HepG2 (cell line): ENCODE results near the gene PRICKLE2. TPM values are rescaled to one million over a fixed set of nuclear protein-coding genes. Genes with fewer than 3 reads are reported as not detected.

ENCODE experiments used
- ATAC-seq: fragments of 200-7000 bp; cut with Tn5 transposase; 3 replicates; pipeline ENCODE4 v1.9.1; 2020; ENCODE audit warnings: mild to moderate bottlenecking, moderate library complexity
- BruUV-seq: library from RNA; stranded (reverse); fragments of 400-500 nt; replicated peaks from 2 replicates; lab custom pipeline; 2021; lab: Mats Ljungman, UMichigan
- CTCF ChIA-PET: fragments of 300-600 bp; formaldehyde crosslinking; extraction: SDS; loops from one replicate; lab custom pipeline; 2021; ENCODE audit warnings: low total read pairs, inconsistent platforms, low intra/inter-chr PET ratio; lab: Yijun Ruan, JAX
- POLR2A ChIA-PET: fragments of 350-600 bp; sonication (Branson Sonifier 250); formaldehyde crosslinking; loops from one replicate; lab custom pipeline; 2020; ENCODE audit warnings: antibody characterized with exemption, inconsistent platforms; lab: Yijun Ruan, JAX
- DNase-seq: peaks from one replicate; pipeline ENCODE4 v3.0.0-alpha.2; 2015; ENCODE audit warnings: low spot score
- FAIRE-seq: peaks from 3 replicates; lab custom pipeline; 2011; peaks lifted over from hg19 to GRCh38; lab: Jason Lieb, UNC
- H2AFZ ChIP-seq: one replicate; pipeline ENCODE4 v1.6.1; 2011; ENCODE audit warnings: low read length, inconsistent platforms
- H3K27ac ChIP-seq: fragments of 300-600 bp; 3 replicates; pipeline ENCODE4 v1.8.0; 2011; ENCODE audit warnings: mixed run types, mild to moderate bottlenecking, mixed read lengths, low read length, inconsistent platforms; ENCODE audit not compliant: insufficient read depth; ENCODE audit errors: extremely low read length
- H3K27me3 ChIP-seq, 2 experiments: fragments of 200-600 bp in 1 of 2; 2 replicates in 1 of 2; 3 replicates in 1 of 2; pipeline versions ENCODE4 v1.6.0 to v1.8.0; 2011; ENCODE audit warnings: low read length in 2 of 2, mild to moderate bottlenecking in 2 of 2, moderate library complexity in 2 of 2, inconsistent platforms in 1 of 2; ENCODE audit not compliant: insufficient read depth in 2 of 2, control insufficient read depth in 1 of 2
- H3K36me3 ChIP-seq, 2 experiments: fragments of 200-600 bp in 1 of 2; replicated peaks in 1 of 2; 2 replicates in 1 of 2; 3 replicates in 1 of 2; pipeline versions ENCODE4 v1.5.1 to v1.8.0; 2011; ENCODE audit warnings: low read length in 2 of 2, inconsistent platforms in 1 of 2; ENCODE audit not compliant: insufficient read depth in 2 of 2, control insufficient read depth in 1 of 2
- H3K4me1 ChIP-seq: 2 replicates; pipeline ENCODE4 v1.5.1; 2012; ENCODE audit warnings: low read length, inconsistent platforms; ENCODE audit not compliant: insufficient read depth
- H3K4me2 ChIP-seq: 2 replicates; pipeline ENCODE4 v1.6.0; 2011; ENCODE audit warnings: low read depth, low read length, inconsistent platforms
- H3K4me3 ChIP-seq, 3 experiments: fragments of 200-600 bp in 1 of 3; sonication (generic), shearing (Covaris generic) in 1 of 3; replicated peaks in 1 of 3; 2 replicates each; pipeline ENCODE4 v1.5.1; 2011 to 2016; ENCODE audit warnings: low read length in 3 of 3, inconsistent platforms in 2 of 3, low read depth in 2 of 3, mild to moderate bottlenecking in 2 of 3, control low read depth in 1 of 3, mixed read lengths in 1 of 3; ENCODE audit not compliant: insufficient read depth in 1 of 3
- H3K79me2 ChIP-seq: one replicate; pipeline ENCODE4 v1.6.1; 2011; ENCODE audit warnings: low read length, inconsistent platforms; ENCODE audit not compliant: insufficient read depth
- H3K9ac ChIP-seq: 2 replicates; pipeline ENCODE4 v1.6.0; 2011; ENCODE audit warnings: mild to moderate bottlenecking, low read depth, low read length, inconsistent platforms; ENCODE audit not compliant: insufficient read depth
- H3K9me3 ChIP-seq: 2 replicates; pipeline ENCODE4 v1.5.1; 2012; ENCODE audit warnings: mild to moderate bottlenecking, low read length
- H4K20me1 ChIP-seq: 2 replicates; pipeline ENCODE4 v1.6.0; 2011; ENCODE audit warnings: inconsistent platforms, mild to moderate bottlenecking, low read length, moderate library complexity; ENCODE audit not compliant: insufficient read depth
- CCDC6 ChIP-seq: sonication (generic); formaldehyde crosslinking; IDR thresholded peaks from 2 replicates; pipeline ENCODE4 v1.8.1; 2022; ENCODE audit warnings: mild to moderate bottlenecking, missing genetic modification reagents, moderate library complexity
- CEBPG ChIP-seq: IDR thresholded peaks from 2 replicates; pipeline ENCODE4 v1.6.1; 2016
- DNMT1 ChIP-seq: sonication (generic); formaldehyde crosslinking; IDR thresholded peaks from 2 replicates; pipeline ENCODE4 v1.5.1; 2020; ENCODE audit warnings: mild to moderate bottlenecking, missing genetic modification reagents
- EEA1 ChIP-seq: sonication (generic); formaldehyde crosslinking; IDR thresholded peaks from 2 replicates; pipeline ENCODE4 v1.5.1; 2020; ENCODE audit warnings: mild to moderate bottlenecking, missing genetic modification reagents, borderline replicate concordance
- KLF12 ChIP-seq: sonication (generic); formaldehyde crosslinking; IDR thresholded peaks from 2 replicates; pipeline ENCODE4 v1.4.0; 2020; ENCODE audit warnings: missing genetic modification reagents, borderline replicate concordance
- NFKB2 ChIP-seq: sonication (generic); formaldehyde crosslinking; IDR thresholded peaks from 2 replicates; pipeline ENCODE4 v1.4.0; 2020; ENCODE audit warnings: missing genetic modification reagents, borderline replicate concordance
- REXO4 ChIP-seq: sonication (generic); formaldehyde crosslinking; IDR thresholded peaks from 2 replicates; pipeline ENCODE4 v1.8.0; 2022; ENCODE audit warnings: missing genetic modification reagents, mild to moderate bottlenecking, borderline replicate concordance
- SMC3 ChIP-seq: IDR thresholded peaks from 2 replicates; pipeline ENCODE4 v1.6.1; 2011; ENCODE audit warnings: low read length, improper control_type of control experiment
- TCF7 ChIP-seq: sonication (generic); IDR thresholded peaks from 2 replicates; pipeline ENCODE4 v1.6.1; 2016; ENCODE audit warnings: antibody characterized with exemption, low read depth
- ZBTB42 ChIP-seq: sonication (generic); formaldehyde crosslinking; IDR thresholded peaks from 2 replicates; pipeline ENCODE4 v1.5.0; 2020; ENCODE audit warnings: mild to moderate bottlenecking, missing genetic modification reagents
- ZNF292 ChIP-seq: sonication (generic); formaldehyde crosslinking; IDR thresholded peaks from 2 replicates; pipeline ENCODE4 v1.8.1; 2022; ENCODE audit warnings: mild to moderate bottlenecking, low read depth, missing genetic modification reagents, borderline replicate concordance
- ZNF296 ChIP-seq: sonication (generic); formaldehyde crosslinking; conservative IDR thresholded peaks from 2 replicates; pipeline ENCODE4 v1.5.0; 2020; ENCODE audit warnings: mild to moderate bottlenecking, missing genetic modification reagents
- WGBS: methylation state at CpG from one replicate; pipeline ENCODE4 v1.1.6; 2017; ENCODE audit warnings: low lambda C conversion rate; 5-methylcytosine and 5-hydroxymethylcytosine counted together
- in situ Hi-C: cut with HindIII; loops from 2 replicates; pipeline ENCODE4 v1.10.0; 2017; ENCODE audit warnings: low pct_unique_long_range_greater_than_20kb; ENCODE audit not compliant: extremely low pct_ligation_motif_present
- intact Hi-C: fragments of 100-400 bp; cut with micrococcal nuclease; formaldehyde crosslinking; loops from one replicate; pipeline ENCODE4 v1.10.0; 2022; ENCODE audit not compliant: unreplicated experiment
- polyA plus RNA-seq, 8 experiments: library from polyadenylated mRNA; depleted of rRNA in 3 of 8; stranded (reverse) in 7 of 8; unstranded in 1 of 8; fragments of >200 nt; fragmentation: Illumina TruSeq in 4 of 8; extraction: Trizol in 4 of 8; gene quantifications; 2 replicates each; pipeline versions ENCODE4 v1.2.1 to v1.2.3, GENCODE V29; 2011 to 2016; ENCODE audit warnings: low read depth in 4 of 8, missing spikeins in 1 of 8, mixed read lengths in 1 of 8; ENCODE audit not compliant: insufficient read depth in 1 of 8
- total RNA-seq, 5 experiments: library from RNA; depleted of rRNA; stranded (reverse); fragments of >200 nt; fragmentation: Illumina TruSeq; extraction: Trizol; gene quantifications; 2 replicates each; pipeline ENCODE4 v1.2.3, GENCODE V29; 2016; ENCODE audit warnings: low read depth in 1 of 5
- TF ChIP-seq, protein P1 (sequence below): sonication (generic); formaldehyde crosslinking; IDR thresholded peaks from 2 replicates; pipeline ENCODE4 v1.4.0; 2020; ENCODE audit warnings: missing genetic modification reagents, borderline replicate concordance
- TF ChIP-seq, protein P2 (sequence below): sonication (generic); formaldehyde crosslinking; IDR thresholded peaks from 2 replicates; pipeline ENCODE4 v1.5.0; 2020; ENCODE audit warnings: mild to moderate bottlenecking, missing genetic modification reagents, moderate library complexity
- TF ChIP-seq, protein P3 (sequence below): sonication (generic); formaldehyde crosslinking; IDR thresholded peaks from 2 replicates; pipeline ENCODE4 v1.5.1; 2020; ENCODE audit warnings: mild to moderate bottlenecking, moderate library complexity, missing genetic modification reagents

PRICKLE2 gene
- total and polyA plus RNA-seq, 2 of the 13 experiments (the other 11 are each of a cell fraction or from before 2014, with no cell fraction given), result 0.01 to 0.07 TPM

DNA sequence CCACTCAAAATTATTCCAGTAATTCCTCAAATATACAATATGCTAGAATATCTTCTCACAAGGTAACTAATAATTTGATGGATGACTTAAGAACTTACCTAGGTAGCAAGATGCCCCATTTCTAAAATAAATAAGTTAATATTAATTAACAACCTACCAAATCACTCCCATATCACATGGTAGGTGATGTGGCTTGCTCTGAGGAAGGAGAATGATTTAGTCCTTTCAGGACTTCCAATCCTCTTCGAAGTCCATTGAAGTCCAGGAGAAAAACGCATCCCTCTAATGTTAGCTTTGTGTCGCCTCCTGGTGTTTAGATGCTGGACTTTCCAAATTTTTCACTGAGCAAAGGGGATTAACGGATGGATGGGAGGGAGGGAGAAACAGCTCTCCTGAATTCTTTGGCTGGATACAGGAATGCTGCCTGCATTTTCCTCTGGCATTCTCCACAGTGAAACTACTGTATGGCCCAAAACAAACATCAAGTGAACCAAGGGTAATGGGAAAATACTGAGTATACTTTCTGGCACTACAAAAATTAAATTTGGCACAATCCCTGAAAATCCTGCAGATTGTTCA is 58.6 kb downstream of the PRICKLE2 start:
- H3K27me3 ChIP-seq, result no peaks in the 10 kb centered on the region
- H3K9me3 ChIP-seq, result no peaks in the 10 kb centered on the region
- WGBS, result 28% methylated on average over 4 of the region's 4 CpGs
- no TSS peak for BruUV-seq
- no peak overlapping the region for H2AFZ ChIP-seq
- no peak overlapping the region for H3K9ac ChIP-seq
- no peak overlapping the region for H3K4me3 ChIP-seq
- peak; percentile 26 for DNase-seq
- H3K27ac ChIP-seq, result no peak overlapping the region
- H3K4me2 ChIP-seq, result no peak overlapping the region
- no peaks in the 10 kb centered on the region for H3K36me3 ChIP-seq
- in situ Hi-C loops, result loop anchor here (5.0 kb wide), 1 partner anchor 134 kb away; no protein-coding TSS in a partner anchor
- peaks cover 2% of the 10 kb centered on the region for H3K4me1 ChIP-seq
- CTCF ChIA-PET, result interaction anchor here (2.2 kb wide), 1 partner anchor 136 kb away, joined by 14 read pairs; no protein-coding TSS in a partner anchor
- ATAC-seq, result peak; percentile 33; the same call in 1 of the 3 replicates
- intact Hi-C loops, result loop anchor here (1.0 to 5.0 kb wide), 2 partner anchors 136 to 316 kb away; no protein-coding TSS in a partner anchor
- no peaks in the 10 kb centered on the region for H3K79me2 ChIP-seq
- H4K20me1 ChIP-seq, result no peaks in the 10 kb centered on the region
- POLR2A ChIA-PET, result no interaction called here
- FAIRE-seq, result peak; percentile 21
- TF ChIP-seq CEBPG (CRISPR knock-in tag), result no peak
- TF ChIP-seq, protein P1, sequence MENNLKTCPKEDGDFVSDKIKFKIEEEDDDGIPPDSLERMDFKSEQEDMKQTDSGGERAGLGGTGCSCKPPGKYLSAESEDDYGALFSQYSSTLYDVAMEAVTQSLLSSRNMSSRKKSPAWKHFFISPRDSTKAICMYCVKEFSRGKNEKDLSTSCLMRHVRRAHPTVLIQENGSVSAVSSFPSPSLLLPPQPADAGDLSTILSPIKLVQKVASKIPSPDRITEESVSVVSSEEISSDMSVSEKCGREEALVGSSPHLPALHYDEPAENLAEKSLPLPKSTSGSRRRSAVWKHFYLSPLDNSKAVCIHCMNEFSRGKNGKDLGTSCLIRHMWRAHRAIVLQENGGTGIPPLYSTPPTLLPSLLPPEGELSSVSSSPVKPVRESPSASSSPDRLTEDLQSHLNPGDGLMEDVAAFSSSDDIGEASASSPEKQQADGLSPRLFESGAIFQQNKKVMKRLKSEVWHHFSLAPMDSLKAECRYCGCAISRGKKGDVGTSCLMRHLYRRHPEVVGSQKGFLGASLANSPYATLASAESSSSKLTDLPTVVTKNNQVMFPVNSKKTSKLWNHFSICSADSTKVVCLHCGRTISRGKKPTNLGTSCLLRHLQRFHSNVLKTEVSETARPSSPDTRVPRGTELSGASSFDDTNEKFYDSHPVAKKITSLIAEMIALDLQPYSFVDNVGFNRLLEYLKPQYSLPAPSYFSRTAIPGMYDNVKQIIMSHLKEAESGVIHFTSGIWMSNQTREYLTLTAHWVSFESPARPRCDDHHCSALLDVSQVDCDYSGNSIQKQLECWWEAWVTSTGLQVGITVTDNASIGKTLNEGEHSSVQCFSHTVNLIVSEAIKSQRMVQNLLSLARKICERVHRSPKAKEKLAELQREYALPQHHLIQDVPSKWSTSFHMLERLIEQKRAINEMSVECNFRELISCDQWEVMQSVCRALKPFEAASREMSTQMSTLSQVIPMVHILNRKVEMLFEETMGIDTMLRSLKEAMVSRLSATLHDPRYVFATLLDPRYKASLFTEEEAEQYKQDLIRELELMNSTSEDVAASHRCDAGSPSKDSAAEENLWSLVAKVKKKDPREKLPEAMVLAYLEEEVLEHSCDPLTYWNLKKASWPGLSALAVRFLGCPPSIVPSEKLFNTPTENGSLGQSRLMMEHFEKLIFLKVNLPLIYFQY (CRISPR knock-in tag), result no peak
- TF ChIP-seq, protein P2, sequence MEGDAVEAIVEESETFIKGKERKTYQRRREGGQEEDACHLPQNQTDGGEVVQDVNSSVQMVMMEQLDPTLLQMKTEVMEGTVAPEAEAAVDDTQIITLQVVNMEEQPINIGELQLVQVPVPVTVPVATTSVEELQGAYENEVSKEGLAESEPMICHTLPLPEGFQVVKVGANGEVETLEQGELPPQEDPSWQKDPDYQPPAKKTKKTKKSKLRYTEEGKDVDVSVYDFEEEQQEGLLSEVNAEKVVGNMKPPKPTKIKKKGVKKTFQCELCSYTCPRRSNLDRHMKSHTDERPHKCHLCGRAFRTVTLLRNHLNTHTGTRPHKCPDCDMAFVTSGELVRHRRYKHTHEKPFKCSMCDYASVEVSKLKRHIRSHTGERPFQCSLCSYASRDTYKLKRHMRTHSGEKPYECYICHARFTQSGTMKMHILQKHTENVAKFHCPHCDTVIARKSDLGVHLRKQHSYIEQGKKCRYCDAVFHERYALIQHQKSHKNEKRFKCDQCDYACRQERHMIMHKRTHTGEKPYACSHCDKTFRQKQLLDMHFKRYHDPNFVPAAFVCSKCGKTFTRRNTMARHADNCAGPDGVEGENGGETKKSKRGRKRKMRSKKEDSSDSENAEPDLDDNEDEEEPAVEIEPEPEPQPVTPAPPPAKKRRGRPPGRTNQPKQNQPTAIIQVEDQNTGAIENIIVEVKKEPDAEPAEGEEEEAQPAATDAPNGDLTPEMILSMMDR (CRISPR knock-in tag), result peak; percentile 51
- TF ChIP-seq ZBTB42, result no peak
- no peak for TF ChIP-seq ZNF292
- no peak for TF ChIP-seq KLF12 (CRISPR knock-in tag)
- TF ChIP-seq, protein P3, sequence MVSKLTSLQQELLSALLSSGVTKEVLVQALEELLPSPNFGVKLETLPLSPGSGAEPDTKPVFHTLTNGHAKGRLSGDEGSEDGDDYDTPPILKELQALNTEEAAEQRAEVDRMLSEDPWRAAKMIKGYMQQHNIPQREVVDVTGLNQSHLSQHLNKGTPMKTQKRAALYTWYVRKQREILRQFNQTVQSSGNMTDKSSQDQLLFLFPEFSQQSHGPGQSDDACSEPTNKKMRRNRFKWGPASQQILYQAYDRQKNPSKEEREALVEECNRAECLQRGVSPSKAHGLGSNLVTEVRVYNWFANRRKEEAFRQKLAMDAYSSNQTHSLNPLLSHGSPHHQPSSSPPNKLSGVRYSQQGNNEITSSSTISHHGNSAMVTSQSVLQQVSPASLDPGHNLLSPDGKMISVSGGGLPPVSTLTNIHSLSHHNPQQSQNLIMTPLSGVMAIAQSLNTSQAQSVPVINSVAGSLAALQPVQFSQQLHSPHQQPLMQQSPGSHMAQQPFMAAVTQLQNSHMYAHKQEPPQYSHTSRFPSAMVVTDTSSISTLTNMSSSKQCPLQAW (CRISPR knock-in tag), result no peak
- no peak for TF ChIP-seq DNMT1 (CRISPR knock-in tag)
- TF ChIP-seq NFKB2, result no peak
- no peak for TF ChIP-seq CCDC6 (CRISPR knock-in tag)
- TF ChIP-seq TCF7, result no peak
- no peak for TF ChIP-seq REXO4 (CRISPR knock-in tag)
- no peak for TF ChIP-seq EEA1 (CRISPR knock-in tag)
- TF ChIP-seq ZNF296 (CRISPR knock-in tag), result no peak
- TF ChIP-seq SMC3, result peak; percentile 28; the same call in 1 of the 2 replicates
